ENCODE measurements around the gene SLC5A10.
"Not testable (repeated sequence)": the region's sequence is repeated elsewhere in the genome, so short reads cannot be mapped to it uniquely, and the experiment has no call there.

Gene SLC5A10

DNA sequence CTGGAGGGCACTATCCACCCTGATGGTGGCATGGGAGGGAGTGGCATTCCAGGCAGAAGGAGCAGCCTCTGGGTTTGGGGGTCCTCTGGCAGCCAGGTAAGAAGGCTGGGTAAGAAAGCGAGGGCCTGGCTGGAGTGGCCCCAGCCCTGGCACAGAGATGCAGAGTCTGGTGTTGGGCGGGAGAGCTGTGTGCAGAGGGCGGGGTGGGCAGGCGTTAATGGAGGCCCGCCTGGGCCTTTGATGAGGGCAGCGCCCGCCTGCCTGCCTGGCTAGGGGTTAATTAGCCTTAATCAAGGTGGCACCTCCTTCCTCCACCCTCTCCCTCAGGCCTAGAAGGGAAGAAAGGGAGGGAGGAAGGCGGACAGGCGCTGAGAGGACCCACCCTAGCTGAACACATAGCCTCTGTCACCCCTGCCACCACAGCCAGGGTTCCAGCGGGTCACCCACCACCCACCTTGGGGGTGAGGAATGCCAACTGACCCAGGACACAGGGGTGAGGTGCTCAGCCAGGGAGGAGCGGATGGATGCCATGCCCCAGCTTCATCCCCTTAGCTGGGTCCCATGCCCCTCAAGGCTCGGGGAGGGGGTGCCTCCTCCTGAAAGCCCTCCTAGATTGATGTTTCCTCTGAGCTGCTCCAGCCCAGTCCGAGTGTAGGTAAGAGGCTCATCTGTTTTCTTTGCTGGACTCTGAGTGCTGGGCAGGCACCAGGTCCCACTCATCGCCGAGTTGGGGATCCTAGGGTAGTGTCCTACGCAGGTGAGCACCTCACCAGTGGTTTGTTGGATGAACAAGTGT, 66.0 kb downstream of the SLC5A10 start:
- DNase-seq (ENCODE audit: low read depth, low spot score) = no peak

DNA sequence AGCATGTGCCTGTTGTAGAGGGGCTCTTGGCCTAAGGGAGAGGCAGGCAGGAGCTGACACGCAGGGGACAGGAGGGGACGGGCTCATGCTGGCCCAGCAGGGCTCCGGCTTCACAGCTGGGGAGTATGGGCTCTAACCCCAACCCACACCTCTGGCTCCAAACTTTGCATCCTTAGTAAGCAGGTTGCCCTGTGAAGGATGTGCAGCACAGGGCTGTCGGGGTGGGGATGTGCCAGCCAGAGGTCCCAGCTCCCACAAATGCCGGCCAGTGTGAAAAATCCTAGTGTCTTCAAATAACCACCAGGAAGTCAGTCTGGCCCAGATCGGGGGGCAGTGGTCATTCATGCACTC, 66.6 kb downstream of the SLC5A10 start:
- DNase-seq (ENCODE audit: low read depth, low spot score) = no peak

DNA sequence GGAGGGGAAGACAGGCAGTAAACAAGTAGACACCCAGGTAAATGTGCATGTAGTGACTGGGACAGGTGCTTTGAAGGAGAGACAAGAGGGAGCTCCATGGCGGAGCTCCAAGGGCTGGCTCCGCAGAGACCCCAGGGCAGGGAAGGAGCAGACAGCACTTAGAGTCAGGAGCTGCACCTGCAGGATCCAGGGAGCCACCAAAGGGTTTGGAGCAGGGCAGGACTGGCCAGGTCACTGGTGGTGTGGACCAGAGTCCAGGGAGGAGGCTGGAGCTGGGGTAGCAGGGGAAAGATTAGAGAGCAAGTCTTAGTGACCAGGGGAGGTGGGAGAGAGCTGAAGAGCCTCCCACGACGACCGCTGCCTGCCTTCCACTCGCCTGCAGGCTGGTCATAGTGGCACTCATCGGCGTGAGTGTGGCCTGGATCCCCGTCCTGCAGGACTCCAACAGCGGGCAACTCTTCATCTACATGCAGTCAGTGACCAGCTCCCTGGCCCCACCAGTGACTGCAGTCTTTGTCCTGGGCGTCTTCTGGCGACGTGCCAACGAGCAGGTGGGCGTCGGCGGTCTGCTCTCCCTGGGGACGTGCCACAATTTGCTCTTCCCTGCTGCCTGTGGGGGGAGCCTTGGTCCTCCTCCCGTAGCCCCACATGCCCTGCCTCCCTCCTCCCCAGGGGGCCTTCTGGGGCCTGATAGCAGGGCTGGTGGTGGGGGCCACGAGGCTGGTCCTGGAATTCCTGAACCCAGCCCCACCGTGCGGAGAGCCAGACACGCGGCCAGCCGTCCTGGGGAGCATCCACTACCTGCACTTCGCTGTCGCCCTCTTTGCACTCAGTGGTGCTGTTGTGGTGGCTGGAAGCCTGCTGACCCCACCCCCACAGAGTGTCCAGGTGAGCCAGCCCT, 67.3 kb downstream of the SLC5A10 start:
- DNase-seq (ENCODE audit: low read depth, low spot score) = no peak

DNA sequence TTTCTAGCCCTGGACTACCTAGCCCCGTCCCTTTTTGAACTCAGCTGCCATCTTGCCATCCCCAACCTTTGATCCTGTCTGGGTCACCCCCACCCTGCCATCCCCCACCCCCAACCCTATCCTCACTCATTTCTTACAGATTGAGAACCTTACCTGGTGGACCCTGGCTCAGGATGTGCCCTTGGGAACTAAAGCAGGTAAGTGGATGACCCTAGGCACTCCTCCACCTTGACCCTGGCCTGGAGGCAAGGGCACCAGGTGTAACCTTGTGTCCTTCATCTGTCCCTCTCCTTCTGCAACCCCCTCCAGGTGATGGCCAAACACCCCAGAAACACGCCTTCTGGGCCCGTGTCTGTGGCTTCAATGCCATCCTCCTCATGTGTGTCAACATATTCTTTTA, 68.1 kb downstream of the SLC5A10 start:
- DNase-seq (ENCODE audit: low read depth, low spot score) = no peak

DNA sequence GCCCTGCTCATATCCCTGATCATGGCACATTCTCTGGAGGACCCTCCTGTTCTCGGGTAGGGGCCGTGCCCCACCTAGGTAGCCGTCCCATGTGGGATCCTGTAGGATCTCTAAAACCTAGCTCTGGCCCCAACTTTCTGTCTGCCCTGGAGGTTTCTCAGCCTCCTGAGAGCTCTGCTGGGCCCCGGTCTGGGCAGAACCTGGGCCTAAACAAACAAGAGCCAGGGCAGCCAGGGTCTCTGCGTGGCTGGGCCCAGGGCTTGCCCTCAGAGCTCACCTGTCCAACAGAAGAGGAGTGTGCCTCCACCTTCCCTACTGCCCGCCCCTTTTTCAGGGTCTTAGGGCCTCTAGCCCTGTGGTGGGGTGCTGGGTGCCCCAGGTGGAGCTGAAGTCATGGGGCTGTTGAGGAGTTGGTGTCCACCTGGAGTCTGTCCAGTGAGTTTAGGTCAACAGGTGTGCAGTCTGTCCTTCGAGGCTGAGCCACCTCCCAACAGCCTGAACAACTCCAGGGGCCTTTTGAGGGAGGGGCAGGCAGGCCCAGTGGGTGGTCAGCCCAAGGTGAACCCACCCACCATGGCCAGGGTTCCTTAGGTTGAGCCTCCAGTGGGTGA, 69.2 kb downstream of the SLC5A10 start:
- not testable (repeated sequence) for DNase-seq (ENCODE audit: low read depth, low spot score)

DNA sequence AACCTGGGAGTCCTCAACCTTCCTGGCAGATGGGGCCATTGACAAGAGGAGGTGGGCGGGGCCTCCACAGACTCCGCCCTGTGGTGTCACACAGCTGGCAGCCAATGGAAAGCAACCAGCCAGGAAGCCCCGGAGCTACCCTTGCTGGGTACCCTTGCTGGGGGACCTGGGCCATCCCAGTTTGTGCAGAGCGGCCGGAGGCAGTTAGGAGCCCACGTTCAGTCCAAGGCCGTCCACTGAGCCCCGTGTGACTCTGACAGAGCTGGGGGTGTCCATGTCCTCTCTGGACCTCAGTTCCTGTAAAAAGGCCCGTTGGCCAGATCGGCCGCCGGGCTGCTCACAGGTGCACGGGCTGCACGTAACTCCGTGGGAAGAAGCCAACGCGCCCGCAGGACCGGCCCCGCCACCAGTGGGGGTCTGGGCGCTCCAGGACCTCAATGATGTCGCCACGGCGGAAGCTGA, 69.7 kb downstream of the SLC5A10 start:
- no peak for DNase-seq (ENCODE audit: low read depth, low spot score)

DNA sequence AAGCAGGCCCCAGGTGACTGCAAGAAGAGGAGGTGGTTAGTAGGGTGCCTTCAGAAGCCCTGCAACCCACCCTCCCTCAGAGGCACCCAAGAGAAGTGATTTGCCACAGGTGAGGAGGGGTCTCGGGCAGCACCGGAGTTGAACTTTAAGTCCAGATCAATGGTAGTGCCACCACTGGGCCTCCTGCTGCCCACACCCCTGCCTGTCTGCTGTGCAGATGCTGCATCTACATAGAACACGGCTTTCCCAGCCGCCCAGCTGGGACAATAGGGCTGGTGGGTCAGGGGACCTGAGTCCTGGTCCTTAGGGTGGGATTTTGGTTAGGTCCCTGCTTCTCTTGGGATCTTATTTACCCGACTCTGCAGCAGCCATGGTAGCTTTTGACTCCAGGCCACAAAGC, 70.2 kb downstream of the SLC5A10 start:
- DNase-seq (ENCODE audit: low read depth, low spot score) = no peak

DNA sequence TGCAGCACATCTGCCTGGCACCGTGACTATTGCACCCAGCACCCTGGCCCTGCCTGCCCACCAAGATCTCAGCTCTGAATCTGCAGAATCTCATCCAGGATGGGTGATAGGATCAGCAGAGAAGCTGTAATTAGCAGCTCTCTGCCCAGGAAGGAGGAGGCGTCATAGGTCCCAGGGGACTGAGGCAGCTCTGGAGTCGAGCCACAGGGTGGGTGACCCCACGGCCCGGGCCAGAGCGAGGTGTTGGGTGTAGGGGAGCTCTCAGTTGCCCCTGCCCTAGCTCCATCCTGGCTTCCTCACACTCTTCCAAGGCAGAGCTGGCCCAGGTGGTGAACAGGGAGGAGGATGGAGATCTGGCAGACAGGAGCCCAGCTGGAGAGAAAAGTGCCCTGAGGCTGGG, 70.8 kb downstream of the SLC5A10 start:
- DNase-seq (ENCODE audit: low read depth, low spot score) = no peak

DNA sequence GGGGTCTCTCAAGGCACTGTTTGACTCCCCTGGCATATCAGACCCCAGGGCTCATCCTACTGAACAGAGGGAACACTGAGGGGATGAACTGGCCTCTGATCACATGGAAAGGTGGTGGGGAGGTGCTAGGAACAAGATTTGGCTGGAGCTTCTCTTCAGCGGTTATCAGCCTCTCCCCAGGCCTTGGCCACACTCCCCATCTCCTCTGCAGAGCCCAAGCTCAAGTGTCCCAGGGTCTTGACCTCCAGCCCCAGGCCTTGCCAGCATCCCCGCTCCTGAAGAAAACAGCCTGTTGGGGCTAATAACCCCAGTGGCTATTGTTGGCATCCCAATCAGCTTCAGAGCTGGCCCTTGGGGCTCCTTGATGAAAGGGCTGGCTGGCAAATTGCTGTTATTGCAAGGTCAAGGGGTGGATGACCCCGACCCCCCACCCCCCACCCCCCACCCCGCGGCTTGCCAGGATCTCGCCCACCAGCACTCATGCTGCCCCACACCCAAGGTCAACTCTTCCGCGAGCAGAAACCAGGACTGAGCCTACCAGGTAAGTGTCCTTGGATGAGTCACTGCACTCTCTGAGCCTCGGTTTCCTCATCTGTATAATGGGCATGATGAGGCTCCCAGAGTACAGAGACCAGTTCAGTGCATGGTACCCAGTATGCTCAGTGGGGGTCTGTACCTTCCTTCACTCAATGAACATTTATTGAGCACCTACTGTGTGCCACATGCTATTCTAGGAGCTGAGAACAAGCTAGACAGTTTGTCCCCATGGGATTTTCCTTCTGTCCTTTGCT, 71.4 kb downstream of the SLC5A10 start:
- DNase-seq (ENCODE audit: low read depth, low spot score) = no peak

DNA sequence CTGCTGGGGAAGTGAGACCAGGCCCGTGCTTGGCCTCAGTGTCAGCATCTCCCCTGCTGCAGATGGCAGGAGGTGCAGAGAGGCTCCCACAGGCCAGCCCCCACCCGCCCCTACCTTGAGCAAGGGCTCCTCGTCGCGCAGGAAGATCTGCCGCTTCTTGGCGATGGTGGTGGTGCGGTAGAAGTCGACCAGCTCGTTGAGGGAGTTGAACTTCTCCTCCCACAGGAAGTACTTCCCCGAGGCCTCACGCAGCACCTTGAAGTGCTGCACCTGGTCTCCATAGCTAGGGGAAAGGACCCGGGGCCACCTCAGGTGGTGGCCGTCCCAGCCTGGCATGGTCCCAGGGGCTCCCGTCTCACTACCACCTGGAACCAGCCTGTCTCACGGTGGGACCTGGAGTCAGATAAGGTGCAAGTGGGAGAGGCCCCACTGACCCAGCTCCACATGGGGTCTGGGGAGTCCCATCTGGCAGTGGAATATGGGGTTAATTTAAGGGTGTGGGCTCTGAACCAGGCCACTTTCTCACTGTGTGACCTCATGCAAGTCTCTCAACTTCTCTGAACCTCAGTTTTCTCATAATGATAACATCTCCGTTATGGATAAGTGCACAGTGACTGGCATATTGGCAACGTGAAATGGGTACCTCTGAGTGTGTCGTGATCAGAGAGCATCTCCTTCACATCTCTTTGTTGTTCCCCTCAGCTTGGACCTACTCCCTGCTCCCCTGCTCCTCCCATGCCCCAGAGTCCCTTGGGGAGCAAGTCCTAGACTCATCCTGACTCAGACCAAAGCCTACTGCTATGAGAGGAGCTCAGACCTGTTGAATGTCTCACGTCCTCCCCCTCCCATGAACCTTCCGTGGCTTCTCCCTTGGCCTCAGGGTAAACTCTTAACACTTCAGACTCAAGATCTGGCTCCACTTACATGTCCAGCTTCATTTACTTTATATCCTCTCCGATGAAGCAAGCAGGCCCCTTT, 72.4 kb downstream of the SLC5A10 start:
- no peak for DNase-seq (ENCODE audit: low read depth, low spot score)

DNA sequence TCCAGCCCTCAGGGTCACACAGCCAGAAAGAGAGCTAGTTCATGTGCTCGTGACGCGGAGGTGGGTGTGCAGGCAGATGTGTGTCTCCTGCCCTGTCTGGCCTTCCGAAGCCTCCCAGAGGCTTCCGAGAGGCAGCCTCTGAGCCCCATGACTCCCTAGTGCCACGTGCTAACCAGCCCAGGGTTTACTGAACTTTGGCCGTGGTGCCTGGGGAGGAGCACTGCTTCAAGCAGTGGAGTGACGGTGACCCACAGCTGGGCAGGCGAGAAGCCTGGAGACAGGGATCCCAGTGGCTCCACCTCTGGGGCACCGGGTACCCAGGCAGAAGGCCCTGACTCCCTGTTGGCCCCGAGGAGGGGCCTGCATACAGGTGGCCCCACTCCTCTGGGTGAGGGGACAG, 76.7 kb downstream of the SLC5A10 start:
- not testable (repeated sequence) for DNase-seq (ENCODE audit: low read depth, low spot score)

DNA sequence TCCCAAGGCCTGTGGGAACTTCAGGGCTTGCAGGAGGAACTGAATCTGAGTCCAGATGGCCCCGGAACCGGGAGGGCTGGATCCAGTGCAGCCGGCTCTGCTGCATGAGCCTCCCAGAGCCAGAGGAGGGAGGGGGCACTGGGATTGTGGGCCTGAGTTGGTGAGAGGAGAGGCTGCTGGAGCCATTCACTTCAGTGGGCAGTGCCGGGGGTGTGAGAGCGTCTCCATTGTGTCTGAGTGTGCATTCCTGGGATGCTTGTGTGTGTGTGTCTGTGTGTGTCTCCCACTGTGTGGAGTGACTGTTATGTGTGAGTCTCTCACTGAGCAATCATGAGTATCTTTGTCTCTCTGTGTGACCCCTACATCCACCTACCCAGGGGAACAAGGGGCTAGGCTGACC, 77.8 kb downstream of the SLC5A10 start:
- DNase-seq (ENCODE audit: low read depth, low spot score) = not testable (repeated sequence)

DNA sequence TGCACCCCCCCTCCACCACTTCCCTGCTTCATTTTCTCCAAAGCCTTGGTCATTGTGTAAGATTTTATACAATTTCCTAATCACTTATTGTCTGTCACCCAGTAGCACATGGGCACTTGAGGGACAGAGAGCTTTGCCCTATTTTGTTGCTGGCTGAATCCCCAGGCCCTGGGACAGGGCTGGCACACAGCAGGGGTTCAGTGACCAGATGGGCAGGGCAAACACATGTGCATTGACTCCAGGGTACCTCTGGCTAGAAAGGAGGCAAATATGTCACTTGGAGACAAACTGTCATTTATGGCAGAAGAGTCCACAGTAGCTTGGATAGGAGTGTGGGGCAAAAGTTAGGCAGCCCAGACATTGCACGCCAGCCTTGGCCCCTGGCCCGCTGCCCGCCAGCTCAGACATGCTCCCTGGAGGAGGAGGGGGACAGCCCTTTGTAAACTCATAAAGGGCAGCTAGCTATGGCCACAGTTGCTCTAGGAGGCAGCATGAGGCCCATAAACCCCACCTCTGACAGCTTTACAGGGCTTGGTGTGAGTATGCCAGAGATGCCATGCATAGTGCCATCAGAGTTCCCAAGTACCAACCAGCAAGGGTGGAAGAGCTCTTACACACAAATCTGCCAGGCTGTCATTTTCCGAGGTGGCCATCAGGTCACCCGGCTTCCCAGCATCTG, 78.9 kb downstream of the SLC5A10 start:
- DNase-seq (ENCODE audit: low read depth, low spot score) = not testable (repeated sequence)

DNA sequence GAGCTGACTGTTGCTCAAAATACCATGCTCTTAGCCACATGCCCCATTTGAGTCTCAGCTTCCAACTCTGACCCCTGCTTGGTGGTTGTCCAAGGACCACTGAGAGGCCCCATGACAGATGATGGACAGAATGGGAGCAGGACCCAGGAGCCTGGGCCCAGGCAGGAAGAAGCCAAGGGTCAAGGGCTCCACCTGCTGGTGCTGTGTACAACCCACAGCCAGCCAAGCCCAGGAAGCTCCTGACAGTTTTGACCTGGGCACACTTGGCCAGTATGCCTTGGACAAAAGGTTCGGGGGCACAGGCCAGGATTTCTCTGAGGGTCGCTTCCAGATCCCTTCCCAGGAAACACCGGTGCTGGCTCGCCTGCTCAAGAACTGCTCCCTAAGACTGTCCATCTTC, 79.8 kb downstream of the SLC5A10 start:
- not testable (repeated sequence) for DNase-seq (ENCODE audit: low read depth, low spot score)

DNA sequence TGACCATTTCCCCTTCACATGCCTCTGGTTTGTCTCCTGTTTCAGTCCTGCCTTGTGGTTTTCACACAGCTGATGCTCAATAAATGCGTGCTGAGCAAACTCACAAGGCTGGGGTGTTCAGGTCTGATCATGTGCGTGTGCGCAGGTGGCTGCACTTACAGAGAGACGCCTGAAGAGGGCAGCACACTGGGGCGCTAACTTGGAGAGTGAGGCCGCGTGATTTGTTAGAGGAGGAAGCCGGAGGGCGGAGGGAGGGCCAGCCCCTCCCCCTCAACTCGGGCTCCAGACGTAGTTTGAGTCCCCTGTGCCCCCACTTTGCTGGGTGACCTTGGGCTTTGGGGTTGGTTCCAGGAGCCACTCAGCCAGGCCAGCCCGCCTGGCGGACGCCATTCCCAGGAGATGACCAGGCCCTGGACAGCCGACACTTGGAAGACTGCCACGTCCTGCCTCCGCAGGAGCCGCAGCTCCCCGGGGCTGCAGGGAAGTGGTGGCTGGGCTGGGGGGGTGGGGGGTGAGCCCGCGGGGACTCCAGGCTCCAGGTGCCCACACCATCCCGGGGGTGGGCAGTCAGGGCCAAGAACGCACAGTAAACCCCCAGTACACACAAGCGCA, 80.5 kb downstream of the SLC5A10 start:
- not testable (repeated sequence) for DNase-seq (ENCODE audit: low read depth, low spot score)

DNA sequence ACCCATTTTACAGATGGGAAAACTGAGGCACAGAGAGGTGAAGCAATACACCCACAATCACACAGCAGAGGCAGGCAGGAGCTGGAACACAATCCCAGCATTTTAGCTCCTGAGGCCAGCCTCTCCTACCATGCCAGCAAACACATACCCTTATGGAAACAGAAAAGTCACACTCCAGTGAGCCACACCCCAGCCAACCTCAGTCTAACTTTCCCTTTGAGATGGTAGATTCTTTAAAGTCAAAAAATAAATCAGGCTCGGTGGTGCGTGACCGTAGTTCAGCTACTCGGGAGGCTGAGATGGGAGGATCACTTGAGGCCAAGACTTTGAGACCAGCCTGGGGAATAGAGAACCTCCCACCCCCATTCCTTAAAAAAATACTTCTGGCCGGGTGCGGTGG, 84.2 kb downstream of the SLC5A10 start:
- not testable (repeated sequence) for DNase-seq (ENCODE audit: low read depth, low spot score)

DNA sequence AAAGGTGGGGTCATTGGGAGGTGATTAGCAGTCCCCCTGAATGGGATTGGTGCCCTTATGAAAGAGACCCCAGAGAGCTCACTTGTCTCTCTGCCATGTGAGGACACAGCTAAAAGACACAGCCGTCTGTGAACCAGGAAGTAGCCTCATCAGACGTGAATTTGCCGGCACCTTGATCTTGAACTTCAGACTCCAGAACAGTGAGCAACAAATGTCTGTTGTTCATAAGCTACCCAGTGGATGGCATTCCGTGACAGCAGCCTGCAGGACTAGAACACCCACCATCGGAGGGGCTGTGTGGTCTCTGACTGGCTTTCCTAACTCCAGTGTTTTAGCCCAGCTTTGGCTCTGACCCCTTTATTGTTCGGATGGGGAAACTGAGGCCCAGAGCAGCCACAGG, 85.6 kb downstream of the SLC5A10 start:
- DNase-seq (ENCODE audit: low read depth, low spot score) = not testable (repeated sequence)

DNA sequence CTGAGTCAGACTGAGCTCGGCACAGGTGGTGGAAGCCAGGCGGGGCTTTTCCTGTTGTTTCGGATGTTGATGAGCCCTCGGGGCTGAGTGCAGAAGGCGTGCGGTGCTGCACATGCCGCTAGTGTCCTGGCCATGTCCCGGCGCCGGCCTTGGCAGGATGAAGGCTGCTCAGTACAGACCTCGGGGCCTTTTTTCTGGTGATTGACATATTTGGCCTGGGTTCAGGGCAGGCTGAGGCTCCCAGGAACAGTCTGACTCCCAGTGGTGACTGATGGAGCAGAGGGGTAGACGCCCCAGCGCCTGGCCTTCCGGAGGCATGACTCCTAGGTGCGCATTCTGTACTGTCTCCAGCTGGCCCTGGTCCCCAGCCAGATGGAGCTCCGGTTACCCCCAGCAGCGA, 86.0 kb downstream of the SLC5A10 start:
- not testable (repeated sequence) for DNase-seq (ENCODE audit: low read depth, low spot score)

DNA sequence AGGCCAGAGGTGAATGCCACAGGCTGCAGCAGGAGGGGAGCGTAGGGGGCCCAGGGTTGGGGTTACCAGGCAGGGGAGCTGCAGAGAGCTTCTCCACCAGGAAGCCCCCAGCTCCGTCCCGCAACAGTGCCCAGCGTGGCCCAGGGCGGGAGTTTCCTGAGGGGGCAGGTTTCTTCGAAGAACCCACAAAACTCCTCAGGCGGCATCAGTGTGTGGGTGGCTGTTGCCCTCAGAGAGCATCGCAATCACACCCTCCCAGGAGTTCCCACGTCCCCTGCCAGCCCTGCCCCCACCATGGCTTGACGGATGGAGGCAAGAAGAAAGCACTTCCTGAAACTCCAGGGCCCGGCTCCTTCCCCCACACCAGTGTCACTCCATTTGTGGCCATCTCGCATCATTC, 86.8 kb downstream of the SLC5A10 start:
- DNase-seq (ENCODE audit: low read depth, low spot score) = not testable (repeated sequence)

Data from activated CD4-positive, CD25-positive, alpha-beta regulatory T cell treated with anti-CD3 and anti-CD28 coated beads, Interleukin-2, amount 50 U/mL, for 16 hours (primary cell).